Sigmoid colon (tissue), 4 donors: Measurements from ENCODE around the gene TMEM51.

Experiments used
- CTCF ChIP-seq, 4 experiments: fragments of 450-650 bp in 3 of 4; fragments of 200-600 bp in 1 of 4; IDR thresholded peaks; one replicate each; pipeline ENCODE4 v1.5.1; 2016 to 2019; ENCODE audit warnings: antibody characterized with exemption in 4 of 4, mild to moderate bottlenecking in 3 of 4, moderate library complexity in 2 of 4
- EP300 ChIP-seq, 4 donors: sonication (generic); formaldehyde crosslinking; IDR thresholded peaks; one replicate each; pipeline ENCODE4 v1.6.1; 2017; ENCODE audit warnings: antibody characterized with exemption in 4 of 4
- POLR2A ChIP-seq, 2 donors: fragments of 450-650 bp; IDR thresholded peaks; one replicate each; pipeline ENCODE4 v1.6.1; 2016; ENCODE audit warnings: antibody characterized with exemption in 2 of 2, mild to moderate bottlenecking in 2 of 2, moderate library complexity in 2 of 2
- POLR2AphosphoS5 ChIP-seq, 4 donors: sonication (generic); formaldehyde crosslinking; IDR thresholded peaks; one replicate each; pipeline ENCODE4 v1.6.1; 2017; ENCODE audit warnings: antibody characterized with exemption in 4 of 4

- TF ChIP-seq POLR2AphosphoS5 (IDR thresholded peaks at IDR 0.05) (no peak), CTCF (IDR thresholded peaks at IDR 0.05) (no peak), EP300 (IDR thresholded peaks at IDR 0.05) (no peak), POLR2A (IDR thresholded peaks at IDR 0.05) (no peak)
These were observed 43.4 kb downstream of the TMEM51 start for GRCh38 chr1:15196807-15197530.
